ENCODE results near the gene PLAU. TPM values are rescaled to one million over a fixed set of nuclear protein-coding genes. Genes with fewer than 3 reads are reported as not detected.

PLAU gene
- total and polyA plus RNA-seq, 2 experiments from 2014 or later: 13.3 to 17.5 TPM

DNA sequence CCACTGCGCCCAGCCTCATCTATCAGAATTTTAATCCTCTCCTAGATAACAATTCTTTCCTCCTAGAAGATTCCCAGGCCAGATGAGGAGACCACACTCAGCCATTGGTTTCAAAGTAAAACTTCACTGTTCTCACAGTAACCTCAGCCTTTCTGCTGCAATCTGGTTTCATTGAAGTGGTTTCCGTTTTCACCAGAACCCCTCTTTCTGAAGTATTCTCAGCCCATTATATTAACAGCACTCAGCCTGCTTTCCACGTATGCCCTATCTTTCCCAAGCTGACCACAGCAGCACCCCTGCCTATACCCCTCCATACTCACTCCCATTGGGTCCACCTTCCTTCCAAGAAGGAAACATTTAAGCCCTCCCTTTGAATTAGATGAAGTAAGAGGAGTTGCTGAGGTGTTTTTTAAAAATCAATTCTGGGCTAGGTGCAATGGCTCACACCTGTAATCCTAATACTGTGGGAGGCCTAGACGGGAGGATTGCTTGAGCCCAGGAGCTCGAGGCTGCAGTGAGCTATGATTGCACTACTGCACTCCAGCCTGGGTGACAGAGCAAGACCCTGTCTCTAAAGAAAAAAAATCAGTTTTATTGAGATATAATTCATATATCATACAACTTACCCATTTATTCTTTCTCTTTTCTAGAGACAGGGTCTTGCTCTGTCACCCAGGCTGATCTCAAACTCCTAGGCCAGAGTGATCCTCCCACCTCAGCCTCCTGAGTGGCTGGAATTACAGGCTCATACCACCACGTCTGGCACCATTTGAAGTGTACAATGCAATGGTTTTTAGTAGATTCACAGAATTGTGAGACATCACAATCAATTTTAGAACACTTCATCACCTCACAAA lies 11.3 kb downstream of the PLAU start (continued):
- no peak for TF ChIP-seq NANOG (IDR thresholded peaks at IDR 0.05; ENCODE audit: borderline replicate concordance)
- TF ChIP-seq JUNB (IDR thresholded peaks at IDR 0.05; ENCODE audit: unreplicated experiment): no peak

DNA sequence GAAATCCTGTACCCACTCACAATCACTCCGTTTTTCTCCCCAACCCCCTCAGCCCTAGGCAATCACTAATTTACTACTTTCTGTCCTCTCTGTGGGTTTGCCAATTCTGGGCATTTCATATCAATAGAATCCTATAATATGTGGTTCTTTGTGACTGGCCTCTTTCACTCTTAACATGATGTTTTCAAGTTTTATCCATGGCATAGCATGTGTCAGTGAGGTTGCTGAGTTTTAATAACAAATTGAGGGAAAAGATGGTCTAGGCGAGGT lies 11.9 kb downstream of the PLAU start:
- H3K4me1 Mint-ChIP-seq: peaks cover 24% of the 10 kb centered on the region
- no peak for ATAC-seq
- peaks cover 15% of the 10 kb centered on the region for H3K4me1 ChIP-seq (ENCODE audit: insufficient read depth)
- DNase-seq (ENCODE audit: low spot score): no peak
- H3K79me2 ChIP-seq (replicated peaks; ENCODE audit: insufficient read depth): no peaks in the 10 kb centered on the region
- H2AFZ ChIP-seq: no peak overlapping the region
- no peaks in the 10 kb centered on the region for H4K20me1 ChIP-seq (replicated peaks; ENCODE audit: insufficient read depth)
- H3K27ac Mint-ChIP-seq: no peak overlapping the region
- H3K27ac ChIP-seq (ENCODE audit: low read depth): no peak overlapping the region
- peaks cover 13% of the 10 kb centered on the region for H3K9me2 ChIP-seq (ENCODE audit: insufficient read depth)
- peaks cover 10% of the 10 kb centered on the region for H3K27me3 Mint-ChIP-seq (ENCODE audit: insufficient read depth, low read depth, poor library complexity)
- peaks cover 2% of the 10 kb centered on the region; the same call in 1 of the 2 replicates for H3F3A ChIP-seq (replicated peaks; ENCODE audit: low read depth)
- no peaks in the 10 kb centered on the region; the same call in 2 of the 3 replicates for H3K36me3 Mint-ChIP-seq (ENCODE audit: low read depth)
- H3K36me3 ChIP-seq (ENCODE audit: insufficient read depth): no peaks in the 10 kb centered on the region
- H3K9me3 Mint-ChIP-seq: no peaks in the 10 kb centered on the region
- no peaks in the 10 kb centered on the region for H3K27me3 ChIP-seq (ENCODE audit: insufficient read depth)
- H3K4me2 ChIP-seq: no peak overlapping the region
- H3K4me3 ChIP-seq: no peak overlapping the region
- no peak overlapping the region for H3K4me3 Mint-ChIP-seq
- no peak for TF ChIP-seq CREB1 (CRISPR knock-in tag; IDR thresholded peaks at IDR 0.05; ENCODE audit: low read depth)
- TF ChIP-seq STAT1 (IDR thresholded peaks at IDR 0.05; ENCODE audit: unreplicated experiment): no peak
- TF ChIP-seq POLR2AphosphoS5 (IDR thresholded peaks at IDR 0.05; ENCODE audit: low read depth): no peak
- TF ChIP-seq JUNB (IDR thresholded peaks at IDR 0.05; ENCODE audit: unreplicated experiment): no peak
- TF ChIP-seq, protein P1, sequence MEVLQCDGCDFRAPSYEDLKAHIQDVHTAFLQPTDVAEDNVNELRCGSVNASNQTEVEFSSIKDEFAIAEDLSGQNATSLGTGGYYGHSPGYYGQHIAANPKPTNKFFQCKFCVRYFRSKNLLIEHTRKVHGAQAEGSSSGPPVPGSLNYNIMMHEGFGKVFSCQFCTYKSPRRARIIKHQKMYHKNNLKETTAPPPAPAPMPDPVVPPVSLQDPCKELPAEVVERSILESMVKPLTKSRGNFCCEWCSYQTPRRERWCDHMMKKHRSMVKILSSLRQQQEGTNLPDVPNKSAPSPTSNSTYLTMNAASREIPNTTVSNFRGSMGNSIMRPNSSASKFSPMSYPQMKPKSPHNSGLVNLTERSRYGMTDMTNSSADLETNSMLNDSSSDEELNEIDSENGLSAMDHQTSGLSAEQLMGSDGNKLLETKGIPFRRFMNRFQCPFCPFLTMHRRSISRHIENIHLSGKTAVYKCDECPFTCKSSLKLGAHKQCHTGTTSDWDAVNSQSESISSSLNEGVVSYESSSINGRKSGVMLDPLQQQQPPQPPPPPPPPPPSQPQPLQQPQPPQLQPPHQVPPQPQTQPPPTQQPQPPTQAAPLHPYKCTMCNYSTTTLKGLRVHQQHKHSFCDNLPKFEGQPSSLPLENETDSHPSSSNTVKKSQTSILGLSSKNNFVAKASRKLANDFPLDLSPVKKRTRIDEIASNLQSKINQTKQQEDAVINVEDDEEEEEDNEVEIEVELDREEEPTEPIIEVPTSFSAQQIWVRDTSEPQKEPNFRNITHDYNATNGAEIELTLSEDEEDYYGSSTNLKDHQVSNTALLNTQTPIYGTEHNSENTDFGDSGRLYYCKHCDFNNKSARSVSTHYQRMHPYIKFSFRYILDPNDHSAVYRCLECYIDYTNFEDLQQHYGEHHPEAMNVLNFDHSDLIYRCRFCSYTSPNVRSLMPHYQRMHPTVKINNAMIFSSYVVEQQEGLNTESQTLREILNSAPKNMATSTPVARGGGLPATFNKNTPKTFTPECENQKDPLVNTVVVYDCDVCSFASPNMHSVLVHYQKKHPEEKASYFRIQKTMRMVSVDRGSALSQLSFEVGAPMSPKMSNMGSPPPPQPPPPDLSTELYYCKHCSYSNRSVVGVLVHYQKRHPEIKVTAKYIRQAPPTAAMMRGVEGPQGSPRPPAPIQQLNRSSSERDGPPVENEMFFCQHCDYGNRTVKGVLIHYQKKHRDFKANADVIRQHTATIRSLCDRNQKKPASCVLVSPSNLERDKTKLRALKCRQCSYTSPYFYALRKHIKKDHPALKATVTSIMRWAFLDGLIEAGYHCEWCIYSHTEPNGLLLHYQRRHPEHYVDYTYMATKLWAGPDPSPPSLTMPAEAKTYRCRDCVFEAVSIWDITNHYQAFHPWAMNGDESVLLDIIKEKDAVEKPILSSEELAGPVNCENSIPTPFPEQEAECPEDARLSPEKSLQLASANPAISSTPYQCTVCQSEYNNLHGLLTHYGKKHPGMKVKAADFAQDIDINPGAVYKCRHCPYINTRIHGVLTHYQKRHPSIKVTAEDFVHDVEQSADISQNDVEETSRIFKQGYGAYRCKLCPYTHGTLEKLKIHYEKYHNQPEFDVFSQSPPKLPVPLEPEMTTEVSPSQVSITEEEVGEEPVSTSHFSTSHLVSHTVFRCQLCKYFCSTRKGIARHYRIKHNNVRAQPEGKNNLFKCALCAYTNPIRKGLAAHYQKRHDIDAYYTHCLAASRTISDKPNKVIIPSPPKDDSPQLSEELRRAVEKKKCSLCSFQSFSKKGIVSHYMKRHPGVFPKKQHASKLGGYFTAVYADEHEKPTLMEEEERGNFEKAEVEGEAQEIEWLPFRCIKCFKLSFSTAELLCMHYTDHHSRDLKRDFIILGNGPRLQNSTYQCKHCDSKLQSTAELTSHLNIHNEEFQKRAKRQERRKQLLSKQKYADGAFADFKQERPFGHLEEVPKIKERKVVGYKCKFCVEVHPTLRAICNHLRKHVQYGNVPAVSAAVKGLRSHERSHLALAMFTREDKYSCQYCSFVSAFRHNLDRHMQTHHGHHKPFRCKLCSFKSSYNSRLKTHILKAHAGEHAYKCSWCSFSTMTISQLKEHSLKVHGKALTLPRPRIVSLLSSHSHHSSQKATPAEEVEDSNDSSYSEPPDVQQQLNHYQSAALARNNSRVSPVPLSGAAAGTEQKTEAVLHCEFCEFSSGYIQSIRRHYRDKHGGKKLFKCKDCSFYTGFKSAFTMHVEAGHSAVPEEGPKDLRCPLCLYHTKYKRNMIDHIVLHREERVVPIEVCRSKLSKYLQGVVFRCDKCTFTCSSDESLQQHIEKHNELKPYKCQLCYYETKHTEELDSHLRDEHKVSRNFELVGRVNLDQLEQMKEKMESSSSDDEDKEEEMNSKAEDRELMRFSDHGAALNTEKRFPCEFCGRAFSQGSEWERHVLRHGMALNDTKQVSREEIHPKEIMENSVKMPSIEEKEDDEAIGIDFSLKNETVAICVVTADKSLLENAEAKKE (CRISPR knock-in tag; IDR thresholded peaks at IDR 0.05): no peak
- TF ChIP-seq ZNF331 (CRISPR knock-in tag; IDR thresholded peaks at IDR 0.05; ENCODE audit: low read depth): no peak
- no peak for TF ChIP-seq ETS1 (IDR thresholded peaks at IDR 0.05)
- TF ChIP-seq EZH2phosphoT487 (IDR thresholded peaks at IDR 0.05; ENCODE audit: unreplicated experiment): no peak
- TF ChIP-seq, protein P2, sequence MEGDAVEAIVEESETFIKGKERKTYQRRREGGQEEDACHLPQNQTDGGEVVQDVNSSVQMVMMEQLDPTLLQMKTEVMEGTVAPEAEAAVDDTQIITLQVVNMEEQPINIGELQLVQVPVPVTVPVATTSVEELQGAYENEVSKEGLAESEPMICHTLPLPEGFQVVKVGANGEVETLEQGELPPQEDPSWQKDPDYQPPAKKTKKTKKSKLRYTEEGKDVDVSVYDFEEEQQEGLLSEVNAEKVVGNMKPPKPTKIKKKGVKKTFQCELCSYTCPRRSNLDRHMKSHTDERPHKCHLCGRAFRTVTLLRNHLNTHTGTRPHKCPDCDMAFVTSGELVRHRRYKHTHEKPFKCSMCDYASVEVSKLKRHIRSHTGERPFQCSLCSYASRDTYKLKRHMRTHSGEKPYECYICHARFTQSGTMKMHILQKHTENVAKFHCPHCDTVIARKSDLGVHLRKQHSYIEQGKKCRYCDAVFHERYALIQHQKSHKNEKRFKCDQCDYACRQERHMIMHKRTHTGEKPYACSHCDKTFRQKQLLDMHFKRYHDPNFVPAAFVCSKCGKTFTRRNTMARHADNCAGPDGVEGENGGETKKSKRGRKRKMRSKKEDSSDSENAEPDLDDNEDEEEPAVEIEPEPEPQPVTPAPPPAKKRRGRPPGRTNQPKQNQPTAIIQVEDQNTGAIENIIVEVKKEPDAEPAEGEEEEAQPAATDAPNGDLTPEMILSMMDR (conservative IDR thresholded peaks at IDR 0.05; ENCODE audit: low read depth in 2 of 2): no peak
- TF ChIP-seq, protein P3, sequence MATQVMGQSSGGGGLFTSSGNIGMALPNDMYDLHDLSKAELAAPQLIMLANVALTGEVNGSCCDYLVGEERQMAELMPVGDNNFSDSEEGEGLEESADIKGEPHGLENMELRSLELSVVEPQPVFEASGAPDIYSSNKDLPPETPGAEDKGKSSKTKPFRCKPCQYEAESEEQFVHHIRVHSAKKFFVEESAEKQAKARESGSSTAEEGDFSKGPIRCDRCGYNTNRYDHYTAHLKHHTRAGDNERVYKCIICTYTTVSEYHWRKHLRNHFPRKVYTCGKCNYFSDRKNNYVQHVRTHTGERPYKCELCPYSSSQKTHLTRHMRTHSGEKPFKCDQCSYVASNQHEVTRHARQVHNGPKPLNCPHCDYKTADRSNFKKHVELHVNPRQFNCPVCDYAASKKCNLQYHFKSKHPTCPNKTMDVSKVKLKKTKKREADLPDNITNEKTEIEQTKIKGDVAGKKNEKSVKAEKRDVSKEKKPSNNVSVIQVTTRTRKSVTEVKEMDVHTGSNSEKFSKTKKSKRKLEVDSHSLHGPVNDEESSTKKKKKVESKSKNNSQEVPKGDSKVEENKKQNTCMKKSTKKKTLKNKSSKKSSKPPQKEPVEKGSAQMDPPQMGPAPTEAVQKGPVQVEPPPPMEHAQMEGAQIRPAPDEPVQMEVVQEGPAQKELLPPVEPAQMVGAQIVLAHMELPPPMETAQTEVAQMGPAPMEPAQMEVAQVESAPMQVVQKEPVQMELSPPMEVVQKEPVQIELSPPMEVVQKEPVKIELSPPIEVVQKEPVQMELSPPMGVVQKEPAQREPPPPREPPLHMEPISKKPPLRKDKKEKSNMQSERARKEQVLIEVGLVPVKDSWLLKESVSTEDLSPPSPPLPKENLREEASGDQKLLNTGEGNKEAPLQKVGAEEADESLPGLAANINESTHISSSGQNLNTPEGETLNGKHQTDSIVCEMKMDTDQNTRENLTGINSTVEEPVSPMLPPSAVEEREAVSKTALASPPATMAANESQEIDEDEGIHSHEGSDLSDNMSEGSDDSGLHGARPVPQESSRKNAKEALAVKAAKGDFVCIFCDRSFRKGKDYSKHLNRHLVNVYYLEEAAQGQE (IDR thresholded peaks at IDR 0.05; ENCODE audit: unreplicated experiment): no peak
- TF ChIP-seq EZH2 (IDR thresholded peaks at IDR 0.05; ENCODE audit: low read depth, unreplicated experiment): no peak
- no peak for TF ChIP-seq ZNF114 (CRISPR knock-in tag; IDR thresholded peaks at IDR 0.05)
